SK-N-MC (cell line): Measurements from ENCODE around the gene CFHR2.

Experiments used
- EZH2 ChIP-seq: fragments of 200-600 bp; sonication (generic); IDR thresholded peaks from one replicate; pipeline ENCODE4 v1.6.1; 2017; ENCODE audit warnings: antibody characterized with exemption
- POLR2AphosphoS5 ChIP-seq: IDR thresholded peaks from 2 replicates; pipeline ENCODE4 v1.6.1; 2012; ENCODE audit warnings: mild to moderate bottlenecking, low read depth, low read length, borderline replicate concordance

DNA sequence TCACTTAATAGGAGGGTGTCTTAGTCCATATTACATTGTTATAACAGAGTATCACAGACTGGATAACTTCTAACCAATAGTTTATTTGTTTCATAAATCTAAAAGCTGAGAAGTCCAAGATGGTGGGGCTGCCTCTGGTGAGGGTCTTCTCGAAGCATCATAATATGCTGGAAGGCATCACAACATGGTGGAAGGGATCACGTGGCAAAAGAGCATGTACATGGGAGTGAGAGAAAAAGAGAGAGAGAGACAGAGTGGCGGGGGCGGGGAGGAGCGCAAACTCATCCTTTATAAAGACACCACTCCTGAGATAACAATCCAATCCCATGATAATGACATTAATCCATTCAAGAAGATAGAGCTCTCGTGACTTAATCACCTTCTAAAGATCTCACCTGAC lies 65.3 kb downstream of the CFHR2 start:
- TF ChIP-seq EZH2 (no peak), POLR2AphosphoS5 (no peak)
